ENCODE results near the gene ABO. TPM values are rescaled to one million over a fixed set of nuclear protein-coding genes. Genes with fewer than 3 reads are reported as not detected.
"Not testable (repeated sequence)": the region's sequence is repeated elsewhere in the genome, so short reads cannot be mapped to it uniquely, and the experiment has no call there.

The ABO gene
- total and polyA plus RNA-seq, 2 donors (not counting 3 experiments of a cell fraction or from before 2014, with no cell fraction given), result not detected

- no peak for FAIRE-seq
- no peaks in the 10 kb centered on the region for H3K36me3 ChIP-seq (ENCODE audit: control insufficient read depth in 2 of 2, extremely low read depth in 1 of 2, insufficient read depth in 2 of 2, low read length in 2 of 2)
- TF ChIP-seq FOS (IDR thresholded peaks at IDR 0.05; ENCODE audit: borderline replicate concordance, insufficient read depth, low read length), result no peak
- TF ChIP-seq CTCF (IDR thresholded peaks at IDR 0.05; ENCODE audit: extremely low read depth in 1 of 2, insufficient read depth in 1 of 2, low read depth in 1 of 2, low read length in 2 of 2), result no peak
- no peak for TF ChIP-seq EZH2 (IDR thresholded peaks at IDR 0.05; ENCODE audit: borderline replicate concordance, low read depth, low read length, severe bottlenecking)
- no peak for TF ChIP-seq MAX (IDR thresholded peaks at IDR 0.05; ENCODE audit: insufficient read depth, insufficient read length)
- no peak for TF ChIP-seq GATA2 (IDR thresholded peaks at IDR 0.05; ENCODE audit: insufficient read depth, insufficient read length, low read depth, low read length)
- no peak for TF ChIP-seq POLR2AphosphoS5 (IDR thresholded peaks at IDR 0.05; ENCODE audit: insufficient read depth, low read depth, low read length)
- TF ChIP-seq MYC (IDR thresholded peaks at IDR 0.05; ENCODE audit: low read depth, low read length), result no peak
- no peak for TF ChIP-seq POLR2A (IDR thresholded peaks at IDR 0.05; ENCODE audit: low read depth, low read length)
- no peak for TF ChIP-seq JUN (IDR thresholded peaks at IDR 0.05; ENCODE audit: borderline replicate concordance, insufficient read depth, insufficient read length, low read depth)
- ChIA-PET POLR2A (no interaction called here), CTCF (interaction anchor here (0.7 to 1.1 kb wide), 2 partner anchors 9 to 98 kb away, joined by 3 read pairs; no protein-coding TSS in a partner anchor)
- no peak overlapping the region for H3K4me3 ChIP-seq (replicated peaks in 1 of 3; ENCODE audit: insufficient read depth in 1 of 3, low read depth in 1 of 3, low read length in 3 of 3)
- no peak overlapping the region for H3K4me2 ChIP-seq (ENCODE audit: insufficient read depth, low read length)
- no peak for DNase-seq (ENCODE audit: low read depth, low spot score)
- H3K9me1 ChIP-seq (replicated peaks; ENCODE audit: control insufficient read depth, extremely low read depth, insufficient read depth, low read length), result no peaks in the 10 kb centered on the region
- H3K4me1 ChIP-seq (ENCODE audit: control insufficient read depth, extremely low read depth, insufficient read depth, low read length), result no peaks in the 10 kb centered on the region
- H3K9me3 ChIP-seq (replicated peaks; ENCODE audit: control insufficient read depth, insufficient read depth, low read length), result no peaks in the 10 kb centered on the region
- no peak overlapping the region for H2AFZ ChIP-seq (ENCODE audit: low read depth, low read length)
- intact Hi-C loops (cut with micrococcal nuclease), result no loop called here
- no peak overlapping the region for H3K9ac ChIP-seq (replicated peaks; ENCODE audit: extremely low read depth, insufficient read depth, low read length)
- peaks cover 1 to 6% of the 10 kb centered on the region in 2 experiments for H3K27me3 ChIP-seq (ENCODE audit: control insufficient read depth in 2 of 2, insufficient read depth in 2 of 2, low read length in 2 of 2)
- H3K79me2 ChIP-seq (ENCODE audit: control insufficient read depth, insufficient read depth, low read length), result no peaks in the 10 kb centered on the region
- dilution Hi-C loops (cut with MboI; ENCODE audit: extremely low pct_ligation_motif_present, low sequenced_read_pairs), result no loop called here
- no peak overlapping the region for H3K27ac ChIP-seq (ENCODE audit: insufficient read depth, low read depth, low read length)
- H4K20me1 ChIP-seq (replicated peaks; ENCODE audit: control insufficient read depth, extremely low read depth, insufficient read depth, low read length), result no peaks in the 10 kb centered on the region
- BruUV-seq (replicated peaks), result no TSS peak
Observed at GRCh38 chr9:133284362-133284761, 9.4 kb upstream of the ABO start.

- H3K4me1 ChIP-seq (ENCODE audit: control insufficient read depth, extremely low read depth, insufficient read depth, low read length); H3K27me3 ChIP-seq (ENCODE audit: control insufficient read depth in 2 of 2, insufficient read depth in 2 of 2, low read length in 2 of 2); POLR2A ChIA-PET; FAIRE-seq; H3K4me2 ChIP-seq (ENCODE audit: insufficient read depth, low read length); H2AFZ ChIP-seq (ENCODE audit: low read depth, low read length); H3K9ac ChIP-seq (replicated peaks; ENCODE audit: extremely low read depth, insufficient read depth, low read length); H3K9me3 ChIP-seq (replicated peaks; ENCODE audit: control insufficient read depth, insufficient read depth, low read length); H3K79me2 ChIP-seq (ENCODE audit: control insufficient read depth, insufficient read depth, low read length); H3K4me3 ChIP-seq (replicated peaks in 1 of 3; ENCODE audit: insufficient read depth in 1 of 3, low read depth in 1 of 3, low read length in 3 of 3); DNase-seq (ENCODE audit: low read depth, low spot score); dilution Hi-C loops (cut with MboI; ENCODE audit: extremely low pct_ligation_motif_present, low sequenced_read_pairs); H3K36me3 ChIP-seq (ENCODE audit: control insufficient read depth in 2 of 2, extremely low read depth in 1 of 2, insufficient read depth in 2 of 2, low read length in 2 of 2); H3K9me1 ChIP-seq (replicated peaks; ENCODE audit: control insufficient read depth, extremely low read depth, insufficient read depth, low read length); BruUV-seq (replicated peaks); H3K27ac ChIP-seq (ENCODE audit: insufficient read depth, low read depth, low read length); intact Hi-C loops (cut with micrococcal nuclease); H4K20me1 ChIP-seq (replicated peaks; ENCODE audit: control insufficient read depth, extremely low read depth, insufficient read depth, low read length): not testable (repeated sequence)
- CTCF ChIA-PET, result interaction anchor here (1.1 to 1.6 kb wide), 2 partner anchors 8 to 44 kb away, joined by 3 to 7 read pairs; no protein-coding TSS in a partner anchor
Observed at GRCh38 chr9:133283255-133284032, 8.4 kb upstream of the ABO start.

Data from endothelial cell of umbilical vein (primary cell).